Choroid plexus epithelial cell (primary cell): ENCODE results near the gene SYNE2.

ENCODE experiments used
- DNase-seq: peaks from one replicate; pipeline ENCODE4 v3.0.0-alpha.2; 2010; ENCODE audit warnings: low read depth
- H3K4me3 ChIP-seq: 2 replicates; pipeline ENCODE4 v1.5.1; 2011; ENCODE audit warnings: low read depth, mild to moderate bottlenecking, control low read depth, low read length, moderate library complexity
- CTCF ChIP-seq: conservative IDR thresholded peaks from 2 replicates; pipeline ENCODE4 v1.5.1; 2011; ENCODE audit warnings: low read depth, mild to moderate bottlenecking, control low read depth, inconsistent platforms, low read length, moderate library complexity

The SYNE2 gene

GRCh38 chr14:64253672-64254071 is 400.9 kb downstream of the SYNE2 start:
- peak; percentile 42 for DNase-seq
- TF ChIP-seq CTCF, result no peak
- H3K4me3 ChIP-seq, result no peak overlapping the region

DNA sequence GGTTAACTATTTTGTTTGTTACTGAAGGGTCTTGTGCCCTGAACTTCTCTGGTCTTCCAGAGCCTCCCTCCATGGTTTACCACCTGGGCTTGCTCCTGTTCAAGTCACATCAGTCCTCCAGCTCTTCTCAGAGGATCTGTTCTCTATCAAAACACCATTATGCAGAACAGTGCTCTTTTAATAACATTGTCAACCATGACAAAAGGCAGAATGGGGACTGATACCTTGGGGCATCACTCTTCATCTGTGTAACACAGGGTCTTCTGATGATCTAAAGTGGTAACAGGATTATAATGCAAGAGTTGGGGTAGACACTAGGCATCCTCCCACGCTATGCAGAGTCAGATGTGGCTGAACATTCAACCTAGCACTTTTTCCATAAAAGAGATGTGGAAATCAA is 403.0 kb downstream of the SYNE2 start:
- DNase-seq, result no peak
- no peak overlapping the region for H3K4me3 ChIP-seq
- no peak for TF ChIP-seq CTCF

GRCh38 chr14:64260418-64260817 is 407.6 kb downstream of the SYNE2 start:
- DNase-seq, result no peak
- no peak for TF ChIP-seq CTCF
- H3K4me3 ChIP-seq, result no peak overlapping the region

DNA sequence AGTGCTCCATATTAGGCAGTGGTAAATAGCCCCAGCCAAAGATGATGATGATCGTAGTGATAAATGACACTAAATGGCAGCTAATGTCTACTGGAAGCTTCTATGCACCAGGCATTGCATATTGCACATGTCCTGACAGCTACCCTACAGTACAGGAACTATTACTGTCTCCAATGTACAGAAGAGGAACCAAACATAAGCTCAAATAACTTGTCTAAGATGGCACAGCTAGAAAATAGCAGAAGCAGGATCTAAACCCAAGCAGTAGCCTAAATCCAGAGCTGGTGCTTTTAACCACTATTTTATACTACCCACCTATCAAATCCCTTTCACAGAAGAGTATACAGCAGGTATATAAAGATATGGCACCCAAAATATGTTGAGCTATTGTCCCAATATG is 412.4 kb downstream of the SYNE2 start:
- no peak overlapping the region for H3K4me3 ChIP-seq
- no peak for TF ChIP-seq CTCF
- DNase-seq, result no peak

GRCh38 chr14:64266239-64266638 is 413.4 kb downstream of the SYNE2 start:
- TF ChIP-seq CTCF, result no peak
- peak; percentile 63 for DNase-seq
- no peak overlapping the region for H3K4me3 ChIP-seq

DNA sequence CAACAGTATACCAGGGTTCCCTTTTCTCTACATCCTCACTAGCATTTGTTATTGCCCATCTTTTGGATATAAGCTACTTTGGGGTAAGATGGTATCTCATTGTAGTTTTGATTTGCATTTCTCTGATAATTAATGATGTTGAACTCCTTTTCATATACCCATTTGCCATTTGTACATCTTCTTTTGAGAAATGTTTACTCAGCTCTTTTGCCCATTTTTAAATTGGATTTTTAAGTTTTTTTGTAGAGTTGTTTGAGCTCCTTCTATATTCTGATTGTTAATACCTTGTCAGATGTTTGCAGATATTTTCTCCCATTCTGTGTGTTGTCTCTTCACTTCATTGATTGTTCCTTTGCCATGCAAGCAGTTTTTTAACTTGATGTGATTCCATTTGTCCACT is 419.2 kb downstream of the SYNE2 start:
- H3K4me3 ChIP-seq, result no peak overlapping the region
- TF ChIP-seq CTCF, result no peak

More for the DNA sequence above, 419.2 kb downstream of the SYNE2 start:
- no peak for DNase-seq
